ENCODE data around the gene PGAM1.
"Not testable (repeated sequence)": the region's sequence is repeated elsewhere in the genome, so short reads cannot be mapped to it uniquely, and the experiment has no call there.

PGAM1 gene

DNA sequence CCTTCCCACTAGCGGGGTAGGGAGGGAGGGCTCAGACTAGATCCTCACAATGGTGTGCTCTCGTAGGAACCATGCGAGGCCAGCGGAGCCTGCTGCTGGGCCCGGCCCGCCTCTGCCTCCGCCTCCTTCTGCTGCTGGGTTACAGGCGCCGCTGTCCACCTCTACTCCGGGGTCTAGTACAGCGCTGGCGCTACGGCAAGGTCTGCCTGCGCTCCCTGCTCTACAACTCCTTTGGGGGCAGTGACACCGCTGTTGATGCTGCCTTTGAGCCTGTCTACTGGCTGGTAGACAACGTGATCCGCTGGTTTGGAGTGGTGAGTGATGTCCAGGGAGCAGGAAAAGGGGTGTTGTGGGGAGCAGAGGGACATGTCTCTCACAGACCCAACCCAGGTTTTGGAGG, 25.6 kb downstream of the PGAM1 start:
- no peak for DNase-seq
- intact Hi-C loops (cut with DNase I): no loop called here

DNA sequence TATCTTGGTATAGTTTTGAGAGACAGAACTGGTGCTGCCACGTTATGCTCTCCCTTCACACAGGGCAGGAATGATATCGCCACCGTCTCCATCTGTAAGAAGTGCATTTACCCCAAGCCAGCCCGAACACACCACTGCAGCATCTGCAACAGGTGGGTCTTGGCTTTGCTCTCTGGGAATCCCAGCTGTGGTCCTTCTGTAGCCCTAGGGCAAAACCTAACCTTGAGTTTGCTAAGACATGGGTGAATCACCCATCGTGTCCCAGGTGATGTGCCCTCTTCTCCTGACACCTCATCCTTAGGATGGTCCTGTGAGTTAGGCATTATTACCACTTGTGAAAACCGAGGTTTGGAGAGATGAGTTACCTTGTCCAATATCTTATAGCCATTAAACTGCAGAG, 26.4 kb downstream of the PGAM1 start:
- intact Hi-C loops (cut with DNase I): no loop called here
- no peak for DNase-seq

DNA sequence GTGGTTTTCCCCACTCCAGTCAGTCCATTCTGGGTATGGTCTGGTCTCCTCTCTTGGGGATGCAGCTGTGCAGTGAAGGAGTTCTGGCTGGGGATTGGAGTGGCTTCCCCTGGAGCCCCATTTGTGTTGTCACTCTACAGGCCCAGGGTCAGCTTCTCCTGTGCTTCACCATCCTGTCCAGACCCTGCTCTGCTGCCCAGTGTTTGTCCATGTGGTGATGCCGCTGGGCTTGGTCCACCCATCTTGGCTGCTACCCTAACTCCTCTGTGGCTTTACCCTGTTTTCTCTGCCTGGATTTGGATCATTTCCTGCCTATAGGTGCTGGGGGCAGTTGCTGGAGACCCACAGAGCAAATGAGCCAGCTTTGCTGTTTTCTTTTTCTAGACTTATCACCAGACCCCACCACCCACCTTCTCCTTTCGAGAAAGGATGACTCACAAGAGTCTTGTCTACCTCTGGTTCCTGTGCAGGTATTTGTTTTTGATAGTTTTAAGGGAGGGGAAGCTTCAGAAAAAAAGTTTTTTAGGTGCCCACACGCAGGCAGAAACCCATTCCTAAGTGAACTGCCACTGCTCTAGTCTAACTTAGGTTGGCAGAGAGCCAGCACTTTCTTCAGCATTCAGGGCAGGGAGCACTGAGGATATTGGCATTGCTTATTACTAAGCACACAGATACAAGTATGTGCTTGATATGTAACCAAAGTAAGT, 28.5 kb downstream of the PGAM1 start:
- peak in 20 of 42 donors; percentile 22 to 77 (median 46) for DNase-seq
- intact Hi-C loops (cut with DNase I): no loop called here

GRCh38 chr10:97456034-97456685, 30.2 kb downstream of the PGAM1 start:
- intact Hi-C loops (cut with DNase I): no loop called here
- DNase-seq: no peak

- DNase-seq: no peak
- intact Hi-C loops (cut with DNase I): no loop called here
Observed at GRCh38 chr10:97456686-97457065, 30.7 kb downstream of the PGAM1 start.

- DNase-seq: no peak
- intact Hi-C loops (cut with DNase I): no loop called here
Observed at GRCh38 chr10:97459111-97459510, 33.1 kb downstream of the PGAM1 start.

DNA sequence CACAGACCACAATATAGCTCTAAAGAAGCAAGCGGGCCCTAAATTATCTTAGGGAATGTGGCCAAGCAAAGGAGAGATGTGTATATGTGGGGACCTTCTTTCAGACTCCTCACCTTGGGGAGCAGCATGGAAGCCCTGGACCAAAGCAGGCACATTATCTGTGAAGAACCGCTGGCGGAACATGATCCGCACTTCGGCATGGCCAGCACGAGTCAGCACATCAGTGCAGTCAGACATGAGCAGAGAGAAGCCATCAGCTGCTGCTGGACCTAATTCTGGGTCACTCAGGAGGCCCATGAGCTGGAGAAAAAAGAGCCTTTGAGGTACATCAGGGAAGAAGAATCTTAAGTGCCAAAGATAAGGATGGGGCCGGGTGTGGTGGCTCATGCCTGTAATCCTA, 33.9 kb downstream of the PGAM1 start:
- intact Hi-C loops (cut with DNase I): loop anchor here (5.0 kb wide), 1 partner anchor 92 kb away; no protein-coding TSS in a partner anchor
- DNase-seq: no peak

- intact Hi-C loops (cut with DNase I): loop anchor here (5.0 kb wide), 1 partner anchor 90 kb away; no protein-coding TSS in a partner anchor
- no peak for DNase-seq
Observed at GRCh38 chr10:97462309-97462708, 36.3 kb downstream of the PGAM1 start.

- peak in 33 of 42 donors; percentile 13 to 82 (median 51) for DNase-seq
- intact Hi-C loops (cut with DNase I): loop anchor here (5.0 kb wide), 1 partner anchor 89 kb away; no protein-coding TSS in a partner anchor
Observed at GRCh38 chr10:97463363-97464132, 37.6 kb downstream of the PGAM1 start.

- intact Hi-C loops (cut with DNase I): loop anchor here (5.0 kb wide), 1 partner anchor 88 kb away; no protein-coding TSS in a partner anchor
- DNase-seq: no peak
Observed at GRCh38 chr10:97464226-97464625, 38.2 kb downstream of the PGAM1 start.

- DNase-seq: peak in 23 of 42 donors; percentile 11 to 77 (median 45)
- intact Hi-C loops (cut with DNase I): no loop called here
Observed at GRCh38 chr10:97465982-97466381, 40.0 kb downstream of the PGAM1 start.

- intact Hi-C loops (cut with DNase I): no loop called here
- DNase-seq: no peak
Observed at GRCh38 chr10:97466755-97467154, 40.8 kb downstream of the PGAM1 start.

- intact Hi-C loops (cut with DNase I): no loop called here
- DNase-seq: no peak
Observed at GRCh38 chr10:97468162-97468561, 42.2 kb downstream of the PGAM1 start.

DNA sequence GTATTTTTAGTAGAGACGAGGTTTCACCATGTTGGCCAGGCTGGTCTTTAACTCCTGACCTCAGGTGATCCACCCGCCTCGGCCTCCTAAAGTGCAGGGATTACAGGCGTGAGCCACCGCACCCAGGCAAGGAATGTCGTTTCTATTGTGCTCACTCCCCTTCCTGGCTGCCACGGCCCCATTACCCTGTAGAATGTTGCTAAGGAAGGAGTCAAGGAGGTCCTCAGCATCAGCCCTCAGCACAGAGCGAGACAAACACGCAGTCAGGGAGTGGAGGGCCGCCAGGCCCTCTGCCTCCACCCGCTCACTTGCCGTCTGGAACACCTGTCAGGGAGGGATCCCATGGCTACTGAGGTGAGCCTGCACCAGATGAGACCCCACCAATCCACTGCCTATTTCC, 42.8 kb downstream of the PGAM1 start:
- DNase-seq; intact Hi-C loops (cut with DNase I): not testable (repeated sequence)

GRCh38 chr10:97474918-97475317, 48.9 kb downstream of the PGAM1 start:
- intact Hi-C loops (cut with DNase I): no loop called here

DNA sequence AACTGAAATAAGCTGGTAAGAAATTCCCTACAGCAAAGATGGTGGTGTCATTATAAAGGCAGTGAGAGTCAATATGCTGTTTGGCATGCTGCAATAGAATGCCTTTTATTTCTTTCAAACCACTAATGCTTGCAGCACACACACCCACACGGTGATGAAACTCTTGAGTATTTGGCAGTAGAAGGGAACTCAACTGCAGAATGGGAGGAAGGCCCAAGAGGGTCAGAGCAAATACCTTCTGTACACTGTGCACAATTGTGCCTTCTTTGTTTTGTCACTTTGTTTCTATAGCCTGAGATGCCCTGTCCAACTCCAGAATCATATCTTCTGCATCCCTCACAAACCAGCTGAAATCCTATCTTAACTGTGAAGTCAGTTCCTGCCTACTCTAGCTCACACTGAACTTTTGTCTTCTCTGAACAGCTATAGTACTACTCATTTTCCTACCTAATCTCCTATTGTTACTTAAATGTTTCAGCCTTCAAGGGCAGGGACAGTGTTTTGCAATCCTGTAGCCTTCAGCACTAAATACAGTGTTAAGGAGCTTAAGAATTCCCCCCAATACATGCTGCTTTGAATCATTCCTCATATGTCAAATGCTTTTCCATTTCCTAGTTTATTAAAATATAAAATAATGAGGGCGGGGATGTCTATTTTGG, 50.1 kb downstream of the PGAM1 start:
- peak in 3 of 42 donors; percentile 35 to 70 (median 54) for DNase-seq
- intact Hi-C loops (cut with DNase I): no loop called here

More at GRCh38 chr10:97474918-97475317, 48.9 kb downstream of the PGAM1 start:
- no peak for DNase-seq

DNA sequence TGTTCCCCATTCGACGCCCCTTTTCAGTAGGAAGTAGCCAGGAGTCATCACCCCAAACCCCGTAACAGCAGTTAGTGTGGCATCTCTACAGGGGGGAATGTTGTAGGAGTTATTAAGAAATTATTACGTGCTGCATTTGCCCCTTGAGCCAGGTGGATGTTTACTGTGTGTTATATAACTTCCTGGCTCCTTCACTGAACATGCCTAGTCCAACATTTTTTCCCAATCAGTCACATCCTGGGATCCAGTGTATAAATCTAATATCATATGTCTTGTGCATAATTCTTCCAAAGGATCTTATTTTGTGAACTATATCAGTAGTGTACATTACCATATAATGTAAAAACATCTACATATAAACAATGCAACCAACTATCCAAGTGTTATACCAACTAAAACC, 53.4 kb downstream of the PGAM1 start:
- DNase-seq; intact Hi-C loops (cut with DNase I): not testable (repeated sequence)

GRCh38 chr10:97479939-97480338, 53.9 kb downstream of the PGAM1 start:
- peak in 25 of 42 donors; percentile 14 to 81 (median 37) for DNase-seq
- intact Hi-C loops (cut with DNase I): no loop called here

DNA sequence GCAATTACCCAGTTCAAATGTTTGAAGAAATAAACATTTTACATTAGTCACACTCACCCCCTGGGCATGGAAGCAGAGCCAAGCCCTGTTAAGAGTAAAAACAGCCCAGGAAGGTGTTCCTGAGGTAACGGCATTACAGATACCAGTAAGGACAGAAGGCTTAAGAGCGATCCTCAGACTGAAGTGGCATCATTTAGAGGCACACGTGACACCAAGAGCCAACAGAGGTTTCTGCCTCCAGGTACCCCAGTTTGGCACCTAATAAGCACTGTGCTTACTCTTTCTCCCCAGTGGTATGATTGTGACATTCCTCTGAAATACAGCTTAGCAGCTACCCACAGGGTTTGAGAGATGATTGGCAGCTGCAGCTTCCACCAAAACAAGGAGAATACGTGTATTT, 55.1 kb downstream of the PGAM1 start:
- intact Hi-C loops (cut with DNase I): no loop called here
- no peak for DNase-seq
